Neural progenitor cell (in vitro differentiated cells): ENCODE data around the gene DDX25. TPM values are rescaled to one million over a fixed set of nuclear protein-coding genes. Genes with fewer than 3 reads are reported as not detected.

Experiments
- DNase-seq: peaks from one replicate; pipeline ENCODE4 v3.0.0-alpha.2; 2016; ENCODE audit warnings: low spot score
- H2AFZ ChIP-seq: fragments of 200-600 bp; sonication (generic); replicated peaks from 2 replicates; pipeline ENCODE4 v1.6.1; 2016; ENCODE audit warnings: antibody characterized with exemption
- H3F3A ChIP-seq: fragments of 200-600 bp; sonication (generic); 2 replicates; pipeline ENCODE4 v1.6.1; 2016; ENCODE audit warnings: antibody characterized with exemption, low read depth
- H3K27ac ChIP-seq: fragments of 200-600 bp; sonication (generic); 2 replicates; pipeline ENCODE4 v1.5.1; 2016; ENCODE audit warnings: mild to moderate bottlenecking
- H3K27me3 ChIP-seq: fragments of 200-600 bp; sonication (generic); 2 replicates; pipeline ENCODE4 v1.6.1; 2016; ENCODE audit warnings: mild to moderate bottlenecking, moderate library complexity
- H3K36me3 ChIP-seq: fragments of 200-600 bp; sonication (generic); 2 replicates; pipeline ENCODE4 v1.5.1; 2016
- H3K4me1 ChIP-seq: fragments of 200-600 bp; sonication (generic); 2 replicates; pipeline ENCODE4 v1.6.1; 2016; ENCODE audit warnings: mixed run types
- H3K4me2 ChIP-seq: fragments of 200-600 bp; sonication (generic); 2 replicates; pipeline ENCODE4 v1.6.1; 2016
- H3K4me3 ChIP-seq: fragments of 200-600 bp; sonication (generic); 2 replicates; pipeline ENCODE4 v1.5.1; 2016
- H3K79me2 ChIP-seq: fragments of 200-600 bp; sonication (generic); 2 replicates; pipeline ENCODE4 v1.6.1; 2016; ENCODE audit warnings: low read depth
- H3K9ac ChIP-seq: fragments of 200-600 bp; sonication (generic); 2 replicates; pipeline ENCODE4 v1.6.1; 2016
- H3K9me3 ChIP-seq: fragments of 200-600 bp; sonication (generic); 2 replicates; pipeline ENCODE4 v1.5.1; 2016; ENCODE audit warnings: low read depth
- H4K20me1 ChIP-seq: fragments of 200-600 bp; sonication (generic); 2 replicates; pipeline ENCODE4 v1.6.1; 2016; ENCODE audit warnings: low read depth
- H3K27ac Mint-ChIP-seq: 3 replicates; pipeline ENCODE4 v1.8.0; 2021; ENCODE audit warnings: mixed read lengths
- H3K27me3 Mint-ChIP-seq: 2 replicates; pipeline ENCODE4 v1.8.0; 2022; ENCODE audit warnings: low read depth, mild to moderate bottlenecking, inconsistent platforms, moderate library complexity, mixed read lengths; ENCODE audit not compliant: insufficient read depth
- H3K36me3 Mint-ChIP-seq: 3 replicates; pipeline ENCODE4 v1.8.0; 2021; ENCODE audit warnings: mixed read lengths
- H3K4me1 Mint-ChIP-seq: 3 replicates; pipeline ENCODE4 v1.8.0; 2021; ENCODE audit warnings: mixed read lengths
- H3K4me3 Mint-ChIP-seq: 3 replicates; pipeline ENCODE4 v1.8.0; 2021; ENCODE audit warnings: mild to moderate bottlenecking, moderate library complexity, mixed read lengths
- H3K9me3 Mint-ChIP-seq: 3 replicates; pipeline ENCODE4 v1.8.0; 2020; ENCODE audit warnings: mixed read lengths
- EZH2 ChIP-seq: fragments of 200-600 bp; sonication (generic); IDR thresholded peaks from 2 replicates; pipeline ENCODE4 v1.6.1; 2017; ENCODE audit warnings: antibody characterized with exemption, mild to moderate bottlenecking, moderate library complexity
- EZH2phosphoT487 ChIP-seq: fragments of 200-600 bp; sonication (generic); IDR thresholded peaks from 2 replicates; pipeline ENCODE4 v1.6.1; 2017; ENCODE audit warnings: antibody characterized with exemption
- total RNA-seq: library from RNA; depleted of rRNA; stranded (reverse); fragments of >200 nt; gene quantifications from 2 replicates; pipeline ENCODE4 v1.2.3, GENCODE V29; 2015; ENCODE audit warnings: low replicate concordance
- TF ChIP-seq, protein P1 (sequence below): fragments of 200-600 bp; sonication (generic); IDR thresholded peaks from 2 replicates; pipeline ENCODE4 v1.5.1; 2017; ENCODE audit warnings: antibody characterized with exemption, mild to moderate bottlenecking

The DDX25 gene
- total RNA-seq, 1 donor from 2014 or later = 12.4 TPM

GRCh38 chr11:125890447-125891100 is 13.7 kb upstream of the DDX25 start:
- TF ChIP-seq, protein P1, sequence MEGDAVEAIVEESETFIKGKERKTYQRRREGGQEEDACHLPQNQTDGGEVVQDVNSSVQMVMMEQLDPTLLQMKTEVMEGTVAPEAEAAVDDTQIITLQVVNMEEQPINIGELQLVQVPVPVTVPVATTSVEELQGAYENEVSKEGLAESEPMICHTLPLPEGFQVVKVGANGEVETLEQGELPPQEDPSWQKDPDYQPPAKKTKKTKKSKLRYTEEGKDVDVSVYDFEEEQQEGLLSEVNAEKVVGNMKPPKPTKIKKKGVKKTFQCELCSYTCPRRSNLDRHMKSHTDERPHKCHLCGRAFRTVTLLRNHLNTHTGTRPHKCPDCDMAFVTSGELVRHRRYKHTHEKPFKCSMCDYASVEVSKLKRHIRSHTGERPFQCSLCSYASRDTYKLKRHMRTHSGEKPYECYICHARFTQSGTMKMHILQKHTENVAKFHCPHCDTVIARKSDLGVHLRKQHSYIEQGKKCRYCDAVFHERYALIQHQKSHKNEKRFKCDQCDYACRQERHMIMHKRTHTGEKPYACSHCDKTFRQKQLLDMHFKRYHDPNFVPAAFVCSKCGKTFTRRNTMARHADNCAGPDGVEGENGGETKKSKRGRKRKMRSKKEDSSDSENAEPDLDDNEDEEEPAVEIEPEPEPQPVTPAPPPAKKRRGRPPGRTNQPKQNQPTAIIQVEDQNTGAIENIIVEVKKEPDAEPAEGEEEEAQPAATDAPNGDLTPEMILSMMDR = no peak
- TF ChIP-seq EZH2 = no peak
- no peak for TF ChIP-seq EZH2phosphoT487
- DNase-seq = no peak
- Mint-ChIP-seq H3K4me1 (peaks cover 5% of the 10 kb centered on the region), H3K9me3 (peaks cover 9% of the 10 kb centered on the region), H3K27me3 (peaks cover 9% of the 10 kb centered on the region), H3K36me3 (peaks cover 4% of the 10 kb centered on the region), H3K27ac (no peak overlapping the region), H3K4me3 (no peak overlapping the region)
- Histone ChIP-seq H3K27me3 (no peaks in the 10 kb centered on the region), H3K4me1 (no peaks in the 10 kb centered on the region), H3K79me2 (peaks cover 36% of the 10 kb centered on the region), H4K20me1 (peaks cover under 1% of the 10 kb centered on the region), H3K4me3 (no peak overlapping the region), H3F3A (peaks cover 24% of the 10 kb centered on the region), H3K9ac (no peak overlapping the region), H3K4me2 (peak overlapping the region; percentile 42), H2AFZ (no peak overlapping the region), H3K27ac (no peak overlapping the region), H3K36me3 (no peaks in the 10 kb centered on the region), H3K9me3 (no peaks in the 10 kb centered on the region)

DNA sequence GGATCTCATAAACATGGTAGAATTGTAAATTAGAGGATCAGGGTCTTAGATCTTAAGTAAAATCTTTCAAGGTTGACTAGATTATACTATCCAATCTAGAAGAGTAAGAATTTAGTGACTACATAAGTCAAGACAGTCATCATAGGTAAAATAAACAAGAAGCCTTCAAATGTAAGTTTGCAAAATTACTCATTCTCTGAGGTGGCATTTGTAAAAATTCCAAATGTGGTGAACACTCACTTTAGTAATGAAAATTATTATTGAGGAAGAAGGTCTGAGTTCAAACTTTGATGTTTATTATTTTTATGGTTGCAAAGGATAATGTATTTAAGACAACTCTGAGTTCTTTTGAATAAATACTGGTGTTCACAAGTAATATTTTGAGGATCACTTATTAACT is 12.2 kb upstream of the DDX25 start:
- H3F3A ChIP-seq = peaks cover 22% of the 10 kb centered on the region
- no peaks in the 10 kb centered on the region for H3K4me1 ChIP-seq
- H3K4me3 ChIP-seq = no peak overlapping the region
- no peaks in the 10 kb centered on the region for H3K36me3 ChIP-seq
- no peak overlapping the region for H3K27ac ChIP-seq
- H3K4me1 Mint-ChIP-seq = peaks cover 5% of the 10 kb centered on the region
- H2AFZ ChIP-seq = no peak overlapping the region
- H3K4me3 Mint-ChIP-seq = no peak overlapping the region
- H3K79me2 ChIP-seq = peaks cover 49% of the 10 kb centered on the region
- peaks cover 3% of the 10 kb centered on the region for H3K9me3 Mint-ChIP-seq
- H3K27me3 ChIP-seq = no peaks in the 10 kb centered on the region
- H3K9me3 ChIP-seq = no peaks in the 10 kb centered on the region
- peaks cover 10% of the 10 kb centered on the region for H3K27me3 Mint-ChIP-seq
- no peak for DNase-seq
- TF ChIP-seq EZH2phosphoT487 (no peak), EZH2 (no peak)
- TF ChIP-seq, protein P1 = no peak
- no peak overlapping the region for H3K4me2 ChIP-seq
- peaks cover 14% of the 10 kb centered on the region for H4K20me1 ChIP-seq
- H3K27ac Mint-ChIP-seq = no peak overlapping the region
- no peak overlapping the region for H3K9ac ChIP-seq
- peaks cover 2% of the 10 kb centered on the region for H3K36me3 Mint-ChIP-seq

GRCh38 chr11:125892994-125893393 is 11.3 kb upstream of the DDX25 start:
- Mint-ChIP-seq H3K9me3 (no peaks in the 10 kb centered on the region), H3K4me1 (peaks cover 3% of the 10 kb centered on the region)
- no peaks in the 10 kb centered on the region for H3K9me3 ChIP-seq

More at GRCh38 chr11:125892994-125893393, 11.3 kb upstream of the DDX25 start:
- H3F3A ChIP-seq = peaks cover 13% of the 10 kb centered on the region
- Mint-ChIP-seq H3K27me3 (peaks cover 6% of the 10 kb centered on the region), H3K4me3 (no peak overlapping the region), H3K27ac (no peak overlapping the region), H3K36me3 (peaks cover 2% of the 10 kb centered on the region)
- no peaks in the 10 kb centered on the region for H3K36me3 ChIP-seq
- no peak overlapping the region for H3K27ac ChIP-seq
- DNase-seq = no peak
- H3K79me2 ChIP-seq = peaks cover 58% of the 10 kb centered on the region
- no peaks in the 10 kb centered on the region for H3K27me3 ChIP-seq
- no peaks in the 10 kb centered on the region for H3K4me1 ChIP-seq
- H2AFZ ChIP-seq = no peak overlapping the region
- H3K4me2 ChIP-seq = no peak overlapping the region
- peaks cover 19% of the 10 kb centered on the region for H4K20me1 ChIP-seq
- H3K4me3 ChIP-seq = no peak overlapping the region
- H3K9ac ChIP-seq = no peak overlapping the region
- TF ChIP-seq EZH2 (no peak), EZH2phosphoT487 (no peak)
- TF ChIP-seq, protein P1 = no peak
